IMR-90 (cell line): ENCODE data around the gene FRK. TPM values are rescaled to one million over a fixed set of nuclear protein-coding genes. Genes with fewer than 3 reads are reported as not detected.

Experiments
- ATAC-seq: fragments of 200-7000 bp; cut with Tn5 transposase; 2 replicates; pipeline ENCODE4 v1.9.1; 2020; ENCODE audit warnings: low read depth, mild to moderate bottlenecking, moderate library complexity
- BruUV-seq: library from RNA; stranded (reverse); fragments of 400-500 nt; replicated peaks from 2 replicates; lab custom pipeline; 2021; lab: Mats Ljungman, UMichigan
- CTCF ChIA-PET: fragments of 300-600 bp; formaldehyde crosslinking; extraction: SDS; loops from one replicate; lab custom pipeline; 2021; ENCODE audit warnings: antibody characterized with exemption; lab: Yijun Ruan, JAX
- POLR2A ChIA-PET: fragments of 300-600 bp; sonication (Branson Sonifier 250); formaldehyde crosslinking; loops from one replicate; lab custom pipeline; 2022; ENCODE audit warnings: antibody characterized with exemption; ENCODE audit not compliant: unreplicated experiment; lab: Charles Lee
- DNase-seq: peaks from one replicate; pipeline ENCODE4 v3.0.0; 2013
- H2AFZ ChIP-seq: replicated peaks from 2 replicates; pipeline ENCODE3; 2013; ENCODE audit warnings: low read length, mild to moderate bottlenecking; ENCODE audit not compliant: poor library complexity
- H2AK5ac ChIP-seq: 2 replicates; pipeline ENCODE4 v1.6.1; 2013; ENCODE audit warnings: low read depth, low read length, inconsistent platforms
- H2AK9ac ChIP-seq: replicated peaks from 2 replicates; pipeline ENCODE3; 2013; ENCODE audit warnings: mild to moderate bottlenecking, low read depth, low read length, moderate library complexity; ENCODE audit not compliant: poor library complexity
- H2BK120ac ChIP-seq: 2 replicates; pipeline ENCODE4 v1.6.1; 2013; ENCODE audit warnings: low read depth, low read length, inconsistent platforms
- H2BK15ac ChIP-seq: 3 replicates; pipeline ENCODE4 v1.6.1; 2013; ENCODE audit warnings: low read depth, low read length, inconsistent platforms
- H2BK20ac ChIP-seq: 2 replicates; pipeline ENCODE4 v1.6.1; 2013; ENCODE audit warnings: low read depth, mild to moderate bottlenecking, inconsistent platforms, low read length, moderate library complexity
- H2BK5ac ChIP-seq: 2 replicates; pipeline ENCODE4 v1.6.1; 2013; ENCODE audit warnings: mild to moderate bottlenecking, low read depth, low read length, inconsistent platforms; ENCODE audit not compliant: poor library complexity, severe bottlenecking
- H3K14ac ChIP-seq: replicated peaks from 2 replicates; pipeline ENCODE4 v1.6.1; 2013; ENCODE audit warnings: low read depth, low read length, inconsistent platforms
- H3K18ac ChIP-seq: 2 replicates; pipeline ENCODE4 v1.6.1; 2013; ENCODE audit warnings: low read depth, low read length, control low read depth
- H3K23ac ChIP-seq: 2 replicates; pipeline ENCODE4 v1.6.1; 2013; ENCODE audit warnings: low read depth, low read length, inconsistent platforms
- H3K27ac ChIP-seq: 2 replicates; pipeline ENCODE4 v1.5.1; 2013; ENCODE audit warnings: mild to moderate bottlenecking, control low read depth, low read length; ENCODE audit not compliant: insufficient read depth
- H3K27me3 ChIP-seq: 2 replicates; pipeline ENCODE4 v1.6.1; 2013; ENCODE audit warnings: low read length; ENCODE audit not compliant: control insufficient read depth, insufficient read depth
- H3K36me3 ChIP-seq: 2 replicates; pipeline ENCODE4 v1.6.1; 2013; ENCODE audit warnings: low read length, mixed read lengths; ENCODE audit not compliant: control insufficient read depth, insufficient read depth
- H3K4ac ChIP-seq: 2 replicates; pipeline ENCODE4 v1.6.1; 2013; ENCODE audit warnings: low read depth, low read length, inconsistent platforms
- H3K4me1 ChIP-seq: 2 replicates; pipeline ENCODE4 v1.6.1; 2013; ENCODE audit warnings: low read length, mixed read lengths; ENCODE audit not compliant: control insufficient read depth, insufficient read depth
- H3K4me2 ChIP-seq: 2 replicates; pipeline ENCODE4 v1.6.1; 2013; ENCODE audit warnings: low read depth, mild to moderate bottlenecking, control low read depth, low read length, moderate library complexity
- H3K4me3 ChIP-seq: 2 replicates; pipeline ENCODE4 v1.5.1; 2013; ENCODE audit warnings: low read depth, mild to moderate bottlenecking, control low read depth, low read length, moderate library complexity; ENCODE audit not compliant: insufficient read depth
- H3K56ac ChIP-seq: 2 replicates; pipeline ENCODE4 v1.6.1; 2013; ENCODE audit warnings: low read length, inconsistent platforms; ENCODE audit not compliant: insufficient read depth; ENCODE audit errors: extremely low read depth
- H3K79me1 ChIP-seq, 2 experiments: 2 replicates each; pipeline ENCODE4 v1.6.1; 2013; ENCODE audit warnings: low read length in 2 of 2, inconsistent platforms in 1 of 2, low read depth in 1 of 2
- H3K9ac ChIP-seq: 2 replicates; pipeline ENCODE4 v1.6.1; 2013; ENCODE audit warnings: low read depth, low read length, control low read depth
- H3K9me1 ChIP-seq: 2 replicates; pipeline ENCODE4 v1.6.1; 2013; ENCODE audit warnings: low read length, inconsistent platforms; ENCODE audit not compliant: insufficient read depth
- H3K9me3 ChIP-seq: 2 replicates; pipeline ENCODE4 v1.6.1; 2013; ENCODE audit warnings: low read length; ENCODE audit not compliant: control insufficient read depth, insufficient read depth
- H4K20me1 ChIP-seq: 2 replicates; pipeline ENCODE4 v1.6.1; 2013; ENCODE audit warnings: low read length, inconsistent platforms; ENCODE audit not compliant: insufficient read depth
- H4K5ac ChIP-seq: 2 replicates; pipeline ENCODE4 v1.6.1; 2013; ENCODE audit warnings: mild to moderate bottlenecking, low read depth, low read length, control low read depth
- H4K8ac ChIP-seq, 2 experiments: 2 replicates each; pipeline ENCODE4 v1.6.1; 2013; ENCODE audit warnings: low read depth in 2 of 2, low read length in 2 of 2, control low read depth in 1 of 2, inconsistent platforms in 1 of 2
- H4K91ac ChIP-seq: 2 replicates; pipeline ENCODE4 v1.6.1; 2013; ENCODE audit warnings: low read depth, low read length, inconsistent platforms; ENCODE audit not compliant: insufficient read depth
- CHD1 ChIP-seq: IDR thresholded peaks from 2 replicates; pipeline ENCODE4 v1.6.1; 2012; ENCODE audit warnings: low read depth, low read length, improper control_type of control experiment
- CTCF ChIP-seq: conservative IDR thresholded peaks from 2 replicates; pipeline ENCODE4 v1.5.1; 2012; ENCODE audit warnings: mild to moderate bottlenecking, low read depth, low read length, improper control_type of control experiment
- MAZ ChIP-seq: IDR thresholded peaks from 2 replicates; pipeline ENCODE4 v1.6.1; 2012; ENCODE audit warnings: low read depth, mild to moderate bottlenecking, low read length, improper control_type of control experiment, moderate library complexity, borderline replicate concordance
- RFX5 ChIP-seq: IDR thresholded peaks from 2 replicates; pipeline ENCODE4 v1.8.0; 2012; ENCODE audit warnings: low read depth, mild to moderate bottlenecking, low read length, moderate library complexity
- WGBS, 2 experiments: methylation state at CpG; one replicate each; pipeline versions ENCODE4 v1.1.5 to v1.1.7; 2013; ENCODE audit warnings: missing lambda C conversion rate in 2 of 2; ENCODE audit not compliant: insufficient read length in 1 of 2; ENCODE audit errors: extremely low coverage in 2 of 2; 5-methylcytosine and 5-hydroxymethylcytosine counted together
- dilution Hi-C: fragments of 300-500 bp; cut with HindIII; formaldehyde crosslinking; loops from one replicate; pipeline ENCODE4 v1.14.3; 2018; ENCODE audit warnings: low sequenced_read_pairs; ENCODE audit not compliant: unreplicated experiment
- in situ Hi-C: fragments of 300-500 bp; cut with MboI; formaldehyde crosslinking; loops from 3 replicates; pipeline ENCODE4 v1.14.3; 2019; ENCODE audit warnings: low sequenced_read_pairs, inconsistent platforms, mixed read lengths
- intact Hi-C: fragments of 100-400 bp; cut with micrococcal nuclease; formaldehyde crosslinking; loops from 2 replicates; pipeline ENCODE4 v1.10.0; 2022
- polyA plus RNA-seq, 3 experiments: library from polyadenylated mRNA; depleted of rRNA; stranded (reverse); fragments of >200 nt; gene quantifications; 2 replicates each; pipeline ENCODE4 v1.2.3, GENCODE V29; 2012; ENCODE audit warnings: low replicate concordance in 1 of 3
- total RNA-seq: library from RNA; depleted of rRNA; stranded (reverse); fragments of >200 nt; gene quantifications from 2 replicates; pipeline ENCODE4 v1.2.3, GENCODE V29; 2012

Gene FRK
- total and polyA plus RNA-seq, 2 of the 4 experiments (the other 2 are of a cell fraction) = under 0.01 to 0.02 TPM

- Histone ChIP-seq H3K4me2 (no peak overlapping the region), H3K18ac (no peak overlapping the region), H4K5ac (no peak overlapping the region), H2AFZ (no peak overlapping the region), H4K91ac (no peak overlapping the region), H4K8ac (no peak overlapping the region), H3K4ac (no peak overlapping the region), H2BK120ac (no peak overlapping the region), H3K9me1 (no peaks in the 10 kb centered on the region), H3K27ac (no peak overlapping the region), H2BK15ac (no peak overlapping the region), H3K56ac (no peak overlapping the region), H3K9ac (no peak overlapping the region), H3K79me1 (no peaks in the 10 kb centered on the region), H2AK5ac (no peak overlapping the region), H2BK20ac (no peak overlapping the region), H3K27me3 (no peaks in the 10 kb centered on the region), H3K14ac (no peak overlapping the region), H2AK9ac (no peak overlapping the region), H3K23ac (no peak overlapping the region), H3K4me1 (no peaks in the 10 kb centered on the region), H4K20me1 (no peaks in the 10 kb centered on the region), H3K36me3 (no peaks in the 10 kb centered on the region), H3K9me3 (no peaks in the 10 kb centered on the region), H3K4me3 (no peak overlapping the region), H2BK5ac (no peak overlapping the region)
- dilution Hi-C loops (no loop called here), intact Hi-C loops (loop anchor here (10.0 kb wide), 2 partner anchors 1787 to 1897 kb away; no protein-coding TSS in a partner anchor), in situ Hi-C loops (loop anchor here (10.0 kb wide), 1 partner anchor 1147 kb away; no protein-coding TSS in a partner anchor)
- no TSS peak for BruUV-seq
- no peak for ATAC-seq
- DNase-seq = no peak
- POLR2A ChIA-PET = no interaction called here
- TF ChIP-seq MAZ (no peak), CTCF (no peak), RFX5 (0 out of 2 replicates have a peak, but pooled peaks have one; percentile 10), CHD1 (no peak)
- CTCF ChIA-PET = interaction anchor here (0.6 to 0.7 kb wide), 2 partner anchors 11 to 340 kb away, joined by 4 read pairs; no protein-coding TSS in a partner anchor
- no CpG with 5 or more reads among the region's 2 CpGs for WGBS, 2 experiments
Measured at GRCh38 chr6:115891750-115892149, 168.9 kb downstream of the FRK start.
